Measurements from ENCODE around the gene SULT1B1.

DNA sequence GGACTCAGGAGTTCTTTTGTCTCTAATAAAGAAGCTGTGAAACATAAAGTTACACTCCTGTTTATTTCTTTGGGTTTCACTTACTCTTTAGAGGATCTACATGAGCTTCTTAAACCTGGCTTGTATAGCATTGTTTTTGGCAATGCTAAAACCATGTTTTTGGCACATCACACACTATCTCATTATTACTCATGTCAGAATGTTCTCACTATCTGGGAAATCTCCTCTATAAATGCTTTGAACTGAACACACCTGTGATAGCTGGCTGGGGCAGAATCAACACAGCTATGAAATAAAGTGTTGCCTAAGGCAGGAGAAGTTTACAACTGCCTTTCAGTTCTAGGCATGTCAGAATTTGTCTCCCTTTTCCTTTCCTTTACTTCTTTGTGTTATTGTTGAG, 52.6 kb downstream of the SULT1B1 start:
- TF ChIP-seq, protein P1, sequence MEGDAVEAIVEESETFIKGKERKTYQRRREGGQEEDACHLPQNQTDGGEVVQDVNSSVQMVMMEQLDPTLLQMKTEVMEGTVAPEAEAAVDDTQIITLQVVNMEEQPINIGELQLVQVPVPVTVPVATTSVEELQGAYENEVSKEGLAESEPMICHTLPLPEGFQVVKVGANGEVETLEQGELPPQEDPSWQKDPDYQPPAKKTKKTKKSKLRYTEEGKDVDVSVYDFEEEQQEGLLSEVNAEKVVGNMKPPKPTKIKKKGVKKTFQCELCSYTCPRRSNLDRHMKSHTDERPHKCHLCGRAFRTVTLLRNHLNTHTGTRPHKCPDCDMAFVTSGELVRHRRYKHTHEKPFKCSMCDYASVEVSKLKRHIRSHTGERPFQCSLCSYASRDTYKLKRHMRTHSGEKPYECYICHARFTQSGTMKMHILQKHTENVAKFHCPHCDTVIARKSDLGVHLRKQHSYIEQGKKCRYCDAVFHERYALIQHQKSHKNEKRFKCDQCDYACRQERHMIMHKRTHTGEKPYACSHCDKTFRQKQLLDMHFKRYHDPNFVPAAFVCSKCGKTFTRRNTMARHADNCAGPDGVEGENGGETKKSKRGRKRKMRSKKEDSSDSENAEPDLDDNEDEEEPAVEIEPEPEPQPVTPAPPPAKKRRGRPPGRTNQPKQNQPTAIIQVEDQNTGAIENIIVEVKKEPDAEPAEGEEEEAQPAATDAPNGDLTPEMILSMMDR (IDR thresholded peaks at IDR 0.05; ENCODE audit: poor library complexity) = no peak
- TF ChIP-seq EZH2phosphoT487 (IDR thresholded peaks at IDR 0.05; ENCODE audit: low read depth, severe bottlenecking, unreplicated experiment) = no peak
- TF ChIP-seq EZH2 (IDR thresholded peaks at IDR 0.05; ENCODE audit: borderline replicate concordance) = no peak

All from hepatocyte (in vitro differentiated cells).